ENCODE data around the gene LRFN3.

LRFN3 gene

DNA sequence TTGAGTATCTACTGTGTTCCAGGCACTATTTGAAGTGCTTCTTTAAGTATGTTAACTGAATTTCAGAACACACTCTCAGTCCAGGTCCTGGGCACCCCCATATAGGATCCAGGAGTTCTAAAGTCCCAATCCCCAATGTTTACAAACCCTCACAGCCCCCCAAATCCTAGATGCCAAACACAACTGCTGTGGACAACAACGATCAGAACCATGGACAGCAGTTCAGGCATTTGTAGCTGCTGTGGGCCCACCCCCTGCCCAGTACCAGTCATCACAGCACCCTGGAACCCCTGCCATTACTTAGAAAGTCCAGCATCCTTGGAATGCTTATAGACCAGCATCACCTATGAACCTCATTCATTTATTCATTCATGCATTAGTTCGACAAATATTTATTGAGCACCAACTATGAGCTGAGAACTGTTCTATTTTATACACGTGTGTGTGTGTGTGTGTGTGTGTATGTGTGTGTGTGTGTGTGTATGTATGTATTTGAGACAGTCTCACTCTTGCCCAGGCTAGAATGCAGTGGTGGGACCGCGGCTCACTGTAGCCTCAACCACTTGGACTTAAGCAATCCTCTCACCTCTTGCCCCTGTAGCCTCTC, 39.5 kb downstream of the LRFN3 start:
- DNase-seq (ENCODE audit: low read depth in 1 of 2, low spot score in 1 of 2): no peak
- no peaks in the 10 kb centered on the region for H3K27me3 ChIP-seq (ENCODE audit: insufficient read depth, poor library complexity, severe bottlenecking)

GRCh38 chr19:35977446-35978222, 41.5 kb downstream of the LRFN3 start:
- no peak overlapping the region for H3K4me3 ChIP-seq (replicated peaks; ENCODE audit: insufficient read depth, low read length)
- DNase-seq (ENCODE audit: low read depth in 1 of 2, low spot score in 1 of 2): peak in 1 of 2 experiments; percentile 36
- no peak overlapping the region for H3K27ac ChIP-seq (replicated peaks)
- no peaks in the 10 kb centered on the region for H3K27me3 ChIP-seq (ENCODE audit: insufficient read depth, poor library complexity, severe bottlenecking)
- TF ChIP-seq CTCF (IDR thresholded peaks at IDR 0.05; ENCODE audit: insufficient read depth, low read length) (no peak), SPI1 (IDR thresholded peaks at IDR 0.05; ENCODE audit: borderline replicate concordance, low read depth) (no peak), POLR2AphosphoS5 (IDR thresholded peaks at IDR 0.05; ENCODE audit: low read depth) (no peak), GABPA (IDR thresholded peaks at IDR 0.05; ENCODE audit: low read depth) (no peak)
- TF ChIP-seq, protein P1, sequence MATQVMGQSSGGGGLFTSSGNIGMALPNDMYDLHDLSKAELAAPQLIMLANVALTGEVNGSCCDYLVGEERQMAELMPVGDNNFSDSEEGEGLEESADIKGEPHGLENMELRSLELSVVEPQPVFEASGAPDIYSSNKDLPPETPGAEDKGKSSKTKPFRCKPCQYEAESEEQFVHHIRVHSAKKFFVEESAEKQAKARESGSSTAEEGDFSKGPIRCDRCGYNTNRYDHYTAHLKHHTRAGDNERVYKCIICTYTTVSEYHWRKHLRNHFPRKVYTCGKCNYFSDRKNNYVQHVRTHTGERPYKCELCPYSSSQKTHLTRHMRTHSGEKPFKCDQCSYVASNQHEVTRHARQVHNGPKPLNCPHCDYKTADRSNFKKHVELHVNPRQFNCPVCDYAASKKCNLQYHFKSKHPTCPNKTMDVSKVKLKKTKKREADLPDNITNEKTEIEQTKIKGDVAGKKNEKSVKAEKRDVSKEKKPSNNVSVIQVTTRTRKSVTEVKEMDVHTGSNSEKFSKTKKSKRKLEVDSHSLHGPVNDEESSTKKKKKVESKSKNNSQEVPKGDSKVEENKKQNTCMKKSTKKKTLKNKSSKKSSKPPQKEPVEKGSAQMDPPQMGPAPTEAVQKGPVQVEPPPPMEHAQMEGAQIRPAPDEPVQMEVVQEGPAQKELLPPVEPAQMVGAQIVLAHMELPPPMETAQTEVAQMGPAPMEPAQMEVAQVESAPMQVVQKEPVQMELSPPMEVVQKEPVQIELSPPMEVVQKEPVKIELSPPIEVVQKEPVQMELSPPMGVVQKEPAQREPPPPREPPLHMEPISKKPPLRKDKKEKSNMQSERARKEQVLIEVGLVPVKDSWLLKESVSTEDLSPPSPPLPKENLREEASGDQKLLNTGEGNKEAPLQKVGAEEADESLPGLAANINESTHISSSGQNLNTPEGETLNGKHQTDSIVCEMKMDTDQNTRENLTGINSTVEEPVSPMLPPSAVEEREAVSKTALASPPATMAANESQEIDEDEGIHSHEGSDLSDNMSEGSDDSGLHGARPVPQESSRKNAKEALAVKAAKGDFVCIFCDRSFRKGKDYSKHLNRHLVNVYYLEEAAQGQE (IDR thresholded peaks at IDR 0.05; ENCODE audit: insufficient replicate concordance, low read depth): no peak

More for the DNA sequence above, 39.5 kb downstream of the LRFN3 start:
- Histone ChIP-seq H3K27ac (replicated peaks) (no peak overlapping the region), H3K4me3 (replicated peaks; ENCODE audit: insufficient read depth, low read length) (no peak overlapping the region)
- TF ChIP-seq, protein P1 (IDR thresholded peaks at IDR 0.05; ENCODE audit: insufficient replicate concordance, low read depth): peak; percentile 99
- TF ChIP-seq GABPA (IDR thresholded peaks at IDR 0.05; ENCODE audit: low read depth) (no peak), CTCF (IDR thresholded peaks at IDR 0.05; ENCODE audit: insufficient read depth, low read length) (no peak), SPI1 (IDR thresholded peaks at IDR 0.05; ENCODE audit: borderline replicate concordance, low read depth) (no peak), POLR2AphosphoS5 (IDR thresholded peaks at IDR 0.05; ENCODE audit: low read depth) (no peak)

- no peak for TF ChIP-seq SPI1 (IDR thresholded peaks at IDR 0.05; ENCODE audit: borderline replicate concordance, low read depth)
- no peak for TF ChIP-seq POLR2AphosphoS5 (IDR thresholded peaks at IDR 0.05; ENCODE audit: low read depth)
- TF ChIP-seq CTCF (IDR thresholded peaks at IDR 0.05; ENCODE audit: insufficient read depth, low read length): no peak
- no peak for TF ChIP-seq GABPA (IDR thresholded peaks at IDR 0.05; ENCODE audit: low read depth)
- TF ChIP-seq, protein P1 (IDR thresholded peaks at IDR 0.05; ENCODE audit: insufficient replicate concordance, low read depth): no peak
- DNase-seq (ENCODE audit: low read depth in 1 of 2, low spot score in 1 of 2): no peak
- Histone ChIP-seq H3K27ac (replicated peaks) (no peak overlapping the region), H3K27me3 (ENCODE audit: insufficient read depth, poor library complexity, severe bottlenecking) (no peaks in the 10 kb centered on the region), H3K4me3 (replicated peaks; ENCODE audit: insufficient read depth, low read length) (no peak overlapping the region)
These were observed 42.1 kb downstream of the LRFN3 start for GRCh38 chr19:35978271-35978670.
